Kidney epithelial cell (primary cell): ENCODE measurements around the gene FOXK1. TPM values are rescaled to one million over a fixed set of nuclear protein-coding genes. Genes with fewer than 3 reads are reported as not detected.

Source experiments
- DNase-seq: peaks from one replicate; pipeline ENCODE4 v3.0.0-alpha.2; 2010; ENCODE audit warnings: low read depth
- H3K27me3 ChIP-seq: 2 replicates; pipeline ENCODE4 v1.6.0; 2011; ENCODE audit warnings: low read length; ENCODE audit not compliant: control insufficient read depth, insufficient read depth
- H3K36me3 ChIP-seq: 2 replicates; pipeline ENCODE4 v1.5.1; 2011; ENCODE audit warnings: low read length; ENCODE audit not compliant: control insufficient read depth, insufficient read depth
- H3K4me3 ChIP-seq: 2 replicates; pipeline ENCODE4 v1.5.1; 2011; ENCODE audit warnings: low read depth, mild to moderate bottlenecking, control low read depth, low read length
- CTCF ChIP-seq: IDR thresholded peaks from 2 replicates; pipeline ENCODE4 v1.5.1; 2011; ENCODE audit warnings: mild to moderate bottlenecking, moderate library complexity, low read length, control low read depth, inconsistent platforms; ENCODE audit not compliant: insufficient read depth, poor library complexity, severe bottlenecking
- total RNA-seq: library from RNA; depleted of rRNA; stranded (reverse); fragments of >200 nt; gene quantifications from 2 replicates; pipeline ENCODE4 v1.2.3, GENCODE V29; 2015

The FOXK1 gene
- total RNA-seq, 1 donor from 2014 or later, result 48.2 TPM

GRCh38 chr7:4762121-4763055, 80.3 kb downstream of the FOXK1 start:
- no peak overlapping the region for H3K4me3 ChIP-seq
- no peaks in the 10 kb centered on the region for H3K27me3 ChIP-seq
- H3K36me3 ChIP-seq, result peaks cover 3% of the 10 kb centered on the region
- no peak for DNase-seq
- TF ChIP-seq CTCF, result no peak

DNA sequence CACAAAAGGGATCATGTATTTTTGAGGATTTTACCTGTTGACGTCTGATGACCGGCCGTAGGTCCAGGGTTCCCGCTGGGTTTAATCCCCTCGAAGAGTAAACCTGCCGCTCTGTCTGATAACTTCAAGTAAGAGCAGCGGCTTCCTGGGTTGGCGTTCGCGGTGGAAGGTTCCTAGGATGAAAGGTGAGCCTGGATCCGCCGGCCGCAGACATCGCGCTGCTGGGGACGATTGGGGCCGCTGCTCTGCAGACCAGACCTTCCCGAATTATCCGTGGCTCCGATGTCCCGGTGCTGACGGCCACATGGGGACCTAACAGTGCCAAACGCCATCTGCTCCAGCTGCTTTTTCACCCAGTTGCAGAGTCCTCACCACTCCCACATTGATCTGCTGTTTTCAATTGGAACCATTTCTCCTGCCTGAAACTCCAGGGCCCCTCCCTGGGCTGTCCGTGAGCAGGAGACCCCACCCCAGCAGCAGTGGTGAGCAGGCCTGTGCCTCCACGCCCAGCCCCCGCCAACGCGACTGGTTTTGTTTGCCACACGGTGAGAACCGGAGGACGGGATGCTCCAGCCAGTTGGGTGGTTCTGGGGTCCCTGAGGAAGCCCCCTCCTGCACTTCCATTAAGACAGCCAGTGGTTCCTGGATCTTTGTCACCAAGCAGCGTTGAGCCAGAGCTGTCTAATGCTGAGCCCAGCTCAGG, 81.1 kb downstream of the FOXK1 start:
- no peak for TF ChIP-seq CTCF
- H3K36me3 ChIP-seq, result peaks cover 3% of the 10 kb centered on the region
- no peak for DNase-seq

DNA sequence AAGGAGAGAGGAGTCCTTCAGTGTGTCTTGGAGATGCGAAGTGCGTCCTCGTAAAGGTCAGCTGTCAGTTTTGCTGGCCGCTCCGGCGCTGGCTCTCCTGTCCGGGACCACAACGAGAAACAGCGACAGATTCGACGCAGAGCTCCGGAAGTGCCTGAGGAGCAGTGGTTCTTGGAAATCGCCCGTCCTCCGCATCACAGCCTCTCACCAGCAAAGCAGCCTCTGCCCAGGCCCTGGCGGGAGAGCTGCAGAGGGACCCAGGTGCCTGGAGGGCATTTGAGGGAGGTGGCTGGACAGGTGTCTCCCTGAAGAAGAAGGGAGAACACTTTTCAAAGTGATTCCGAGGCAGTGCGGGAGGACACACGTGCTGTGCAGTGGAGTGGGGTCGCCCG, 81.7 kb downstream of the FOXK1 start:
- no peak for TF ChIP-seq CTCF
- H3K4me3 ChIP-seq, result no peak overlapping the region
- DNase-seq, result no peak
- H3K36me3 ChIP-seq, result peaks cover 3% of the 10 kb centered on the region
- H3K27me3 ChIP-seq, result no peaks in the 10 kb centered on the region

More for the DNA sequence above, 81.1 kb downstream of the FOXK1 start:
- Histone ChIP-seq H3K4me3 (no peak overlapping the region), H3K27me3 (no peaks in the 10 kb centered on the region)

DNA sequence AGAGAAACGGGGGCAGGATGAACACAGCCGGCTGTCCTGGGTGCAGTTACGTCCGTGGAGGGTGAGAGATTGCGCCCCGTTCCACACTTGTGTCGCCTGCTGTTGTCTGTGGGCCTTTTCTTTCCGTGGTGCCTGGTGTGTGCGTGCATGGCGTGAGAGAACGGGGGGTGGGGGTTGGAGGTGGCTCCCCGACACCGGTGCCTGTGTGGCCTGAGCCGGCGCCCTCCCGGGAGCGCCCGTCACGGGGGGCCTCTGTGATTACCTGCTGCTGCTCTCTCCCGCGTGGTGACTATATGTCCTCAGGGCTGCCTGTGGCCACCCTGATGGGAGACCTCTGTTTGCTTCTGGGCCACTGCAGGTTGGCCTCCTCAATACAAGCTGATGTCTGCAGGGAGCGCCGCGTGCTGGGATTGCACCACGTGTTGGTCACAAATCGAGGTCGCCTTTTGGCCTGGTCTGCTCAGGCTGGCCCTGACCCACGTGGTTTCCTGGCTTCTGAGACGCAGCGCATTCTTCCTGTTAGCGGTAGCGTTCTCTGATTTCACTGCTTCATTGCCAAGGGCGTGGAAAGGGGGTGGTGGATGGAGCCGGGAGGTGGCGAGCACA, 82.4 kb downstream of the FOXK1 start:
- Histone ChIP-seq H3K4me3 (no peak overlapping the region), H3K27me3 (no peaks in the 10 kb centered on the region), H3K36me3 (peaks cover 3% of the 10 kb centered on the region)
- no peak for TF ChIP-seq CTCF
- DNase-seq, result no peak

- H3K4me3 ChIP-seq, result no peak overlapping the region
- H3K27me3 ChIP-seq, result no peaks in the 10 kb centered on the region
- H3K36me3 ChIP-seq, result peaks cover 3% of the 10 kb centered on the region
- peak; percentile 44 for TF ChIP-seq CTCF
- no peak for DNase-seq
Measured at GRCh38 chr7:4765776-4766490, 83.8 kb downstream of the FOXK1 start.
